Endodermal cell (in vitro differentiated cells): ENCODE data around the gene MAD2L1. TPM values are rescaled to one million over a fixed set of nuclear protein-coding genes. Genes with fewer than 3 reads are reported as not detected.

Experiments
- DNase-seq: peaks from one replicate; pipeline ENCODE4 v3.0.0-alpha.2; 2017
- H3K27ac ChIP-seq: 2 replicates; pipeline ENCODE4 v1.5.1; 2013; ENCODE audit warnings: mild to moderate bottlenecking, low read depth, low read length, moderate library complexity
- H3K27me3 ChIP-seq: 2 replicates; pipeline ENCODE4 v1.6.1; 2013; ENCODE audit warnings: mild to moderate bottlenecking, low read length, moderate library complexity; ENCODE audit not compliant: insufficient read depth, control insufficient read depth, poor library complexity, severe bottlenecking
- H3K36me3 ChIP-seq: 2 replicates; pipeline ENCODE4 v1.7.0; 2013; ENCODE audit warnings: mild to moderate bottlenecking, low read length, moderate library complexity; ENCODE audit not compliant: control insufficient read depth, insufficient read depth
- H3K4me1 ChIP-seq: one replicate; pipeline ENCODE4 v1.7.0; 2013; ENCODE audit warnings: low read length; ENCODE audit not compliant: control insufficient read depth, insufficient read depth
- H3K4me3 ChIP-seq: 2 replicates; pipeline ENCODE4 v1.5.1; 2013; ENCODE audit warnings: mild to moderate bottlenecking, low read length, moderate library complexity
- H3K9ac ChIP-seq: 2 replicates; pipeline ENCODE4 v1.6.1; 2013; ENCODE audit warnings: mild to moderate bottlenecking, low read length, moderate library complexity; ENCODE audit not compliant: poor library complexity, severe bottlenecking; ENCODE audit errors: extremely low read depth
- H3K9me3 ChIP-seq: 2 replicates; pipeline ENCODE4 v1.6.1; 2013; ENCODE audit warnings: mild to moderate bottlenecking, low read length, moderate library complexity; ENCODE audit not compliant: control insufficient read depth
- H3K27ac Mint-ChIP-seq: 2 replicates; pipeline ENCODE4 v1.8.0; 2020; ENCODE audit warnings: mixed read lengths
- H3K27me3 Mint-ChIP-seq: 2 replicates; pipeline ENCODE4 v1.8.0; 2021; ENCODE audit warnings: mild to moderate bottlenecking, mixed read lengths; ENCODE audit not compliant: insufficient read depth
- H3K36me3 Mint-ChIP-seq: 2 replicates; pipeline ENCODE4 v1.8.0; 2020; ENCODE audit warnings: low read depth, mixed read lengths
- H3K4me1 Mint-ChIP-seq: 2 replicates; pipeline ENCODE4 v1.8.0; 2020; ENCODE audit warnings: mixed read lengths
- H3K4me3 Mint-ChIP-seq: 2 replicates; pipeline ENCODE4 v1.8.0; 2020; ENCODE audit warnings: mild to moderate bottlenecking, moderate library complexity, mixed read lengths
- H3K9me3 Mint-ChIP-seq: 2 replicates; pipeline ENCODE4 v1.8.0; 2020; ENCODE audit warnings: mild to moderate bottlenecking, mixed read lengths
- CTCF ChIP-seq: fragments of 200-600 bp; sonication (generic); conservative IDR thresholded peaks from 2 replicates; pipeline ENCODE4 v1.5.0; 2021; ENCODE audit warnings: antibody characterized with exemption, mild to moderate bottlenecking
- WGBS, 2 experiments: methylation state at CpG; one replicate each; pipeline versions ENCODE4 v1.1.5 to v1.1.7; 2013; ENCODE audit warnings: missing lambda C conversion rate in 2 of 2, mixed read lengths in 1 of 2; ENCODE audit not compliant: insufficient coverage in 1 of 2, insufficient read length in 1 of 2; 5-methylcytosine and 5-hydroxymethylcytosine counted together
- total RNA-seq, 2 donors: library from RNA; stranded (reverse); fragmentation: NEBNext Ultra II Directional in 1 of 2; extraction: Animal tissue kit (Norgen Biotek cat#: 25700) in 1 of 2; gene quantifications; 2 replicates in 1 of 2; 3 replicates in 1 of 2; pipeline ENCODE4 v1.2.1, GENCODE V29; 2021

The MAD2L1 gene
- total RNA-seq, 2 donors from 2014 or later = 53.3 to 82.4 TPM

GRCh38 chr4:120057416-120057815, 9.2 kb downstream of the MAD2L1 start:
- Histone ChIP-seq H3K4me3 (no peak overlapping the region), H3K27me3 (no peaks in the 10 kb centered on the region), H3K27ac (no peak overlapping the region), H3K9ac (no peak overlapping the region), H3K9me3 (no peaks in the 10 kb centered on the region), H3K36me3 (peaks cover 39% of the 10 kb centered on the region), H3K4me1 (no peaks in the 10 kb centered on the region)
- Mint-ChIP-seq H3K4me3 (no peak overlapping the region), H3K36me3 (peaks cover 27% of the 10 kb centered on the region), H3K27me3 (no peaks in the 10 kb centered on the region), H3K9me3 (no peaks in the 10 kb centered on the region), H3K27ac (no peak overlapping the region), H3K4me1 (peaks cover under 1% of the 10 kb centered on the region)
- TF ChIP-seq CTCF = no peak
- no peak for DNase-seq

- H3K27me3 ChIP-seq = no peaks in the 10 kb centered on the region
- H3K4me1 ChIP-seq = no peaks in the 10 kb centered on the region
- peaks cover 22% of the 10 kb centered on the region for H3K36me3 Mint-ChIP-seq
- no peak overlapping the region for H3K4me3 Mint-ChIP-seq
- H3K36me3 ChIP-seq = peaks cover 33% of the 10 kb centered on the region
- H3K9me3 ChIP-seq = no peaks in the 10 kb centered on the region
- no peak overlapping the region for H3K9ac ChIP-seq
- H3K9me3 Mint-ChIP-seq = no peaks in the 10 kb centered on the region
- H3K27ac ChIP-seq = no peak overlapping the region
- TF ChIP-seq CTCF = peak; percentile 44
- H3K27ac Mint-ChIP-seq = no peak overlapping the region
- H3K4me3 ChIP-seq = no peak overlapping the region
- no peak for DNase-seq
- H3K4me1 Mint-ChIP-seq = no peaks in the 10 kb centered on the region
- no peaks in the 10 kb centered on the region for H3K27me3 Mint-ChIP-seq
Measured at GRCh38 chr4:120056246-120056645, 10.4 kb downstream of the MAD2L1 start.

GRCh38 chr4:120055795-120056194, 10.9 kb downstream of the MAD2L1 start:
- Histone ChIP-seq H3K9me3 (no peaks in the 10 kb centered on the region), H3K27ac (no peak overlapping the region), H3K9ac (no peak overlapping the region), H3K4me1 (no peaks in the 10 kb centered on the region), H3K4me3 (no peak overlapping the region), H3K27me3 (no peaks in the 10 kb centered on the region), H3K36me3 (peaks cover 29% of the 10 kb centered on the region)
- no peaks in the 10 kb centered on the region for H3K4me1 Mint-ChIP-seq
- no peak for TF ChIP-seq CTCF
- H3K36me3 Mint-ChIP-seq = peaks cover 20% of the 10 kb centered on the region
- DNase-seq = no peak
- 93% methylated on average over 1 of the region's 1 CpG; no CpG with 5 or more reads in 1 of the 2 experiments for WGBS, 2 experiments
- no peak overlapping the region for H3K27ac Mint-ChIP-seq
- no peak overlapping the region for H3K4me3 Mint-ChIP-seq
- no peaks in the 10 kb centered on the region for H3K27me3 Mint-ChIP-seq
- H3K9me3 Mint-ChIP-seq = no peaks in the 10 kb centered on the region
